D341Med (cell line): ENCODE results near the gene GGT6.

Experiments used
- DNase-seq: peaks from one replicate; pipeline ENCODE4 v3.0.0; 2012; ENCODE audit warnings: low spot score

The GGT6 gene

GRCh38 chr17:4537451-4538235 is 22.7 kb downstream of the GGT6 start:
- DNase-seq, result no peak

- no peak for DNase-seq
These were observed 23.5 kb downstream of the GGT6 start for GRCh38 chr17:4536742-4537411.

GRCh38 chr17:4536259-4536741 is 24.1 kb downstream of the GGT6 start:
- DNase-seq, result no peak

DNA sequence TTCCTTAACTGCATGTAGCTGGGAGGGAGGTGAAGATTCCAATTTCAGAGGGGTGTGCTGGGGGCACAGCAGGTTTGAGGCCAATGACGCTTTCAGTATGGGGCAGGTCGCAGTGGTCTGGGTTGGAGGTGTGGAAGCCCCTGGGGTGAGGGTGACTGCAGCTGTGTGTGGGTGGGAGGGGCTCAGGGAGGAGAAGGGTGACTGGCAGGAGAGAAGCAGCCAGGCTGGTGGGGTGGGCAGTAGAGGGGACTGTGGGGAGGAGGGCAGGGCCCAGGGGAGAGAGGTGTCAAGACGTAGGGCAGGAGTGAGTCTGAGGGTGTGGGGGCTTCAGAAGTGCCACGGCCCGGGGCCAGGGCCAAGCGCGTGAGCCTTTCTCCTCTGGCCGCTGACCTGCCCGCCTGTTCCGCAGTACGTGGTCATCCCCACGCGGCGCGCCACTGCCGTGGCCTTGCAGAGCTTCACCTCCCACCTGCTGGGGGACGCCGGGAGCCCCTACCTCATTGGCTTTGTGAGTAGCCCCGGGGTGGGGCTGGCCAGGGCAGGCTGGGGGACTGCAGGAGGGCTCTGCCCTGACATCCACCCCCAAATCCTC is 24.6 kb downstream of the GGT6 start:
- no peak for DNase-seq

DNA sequence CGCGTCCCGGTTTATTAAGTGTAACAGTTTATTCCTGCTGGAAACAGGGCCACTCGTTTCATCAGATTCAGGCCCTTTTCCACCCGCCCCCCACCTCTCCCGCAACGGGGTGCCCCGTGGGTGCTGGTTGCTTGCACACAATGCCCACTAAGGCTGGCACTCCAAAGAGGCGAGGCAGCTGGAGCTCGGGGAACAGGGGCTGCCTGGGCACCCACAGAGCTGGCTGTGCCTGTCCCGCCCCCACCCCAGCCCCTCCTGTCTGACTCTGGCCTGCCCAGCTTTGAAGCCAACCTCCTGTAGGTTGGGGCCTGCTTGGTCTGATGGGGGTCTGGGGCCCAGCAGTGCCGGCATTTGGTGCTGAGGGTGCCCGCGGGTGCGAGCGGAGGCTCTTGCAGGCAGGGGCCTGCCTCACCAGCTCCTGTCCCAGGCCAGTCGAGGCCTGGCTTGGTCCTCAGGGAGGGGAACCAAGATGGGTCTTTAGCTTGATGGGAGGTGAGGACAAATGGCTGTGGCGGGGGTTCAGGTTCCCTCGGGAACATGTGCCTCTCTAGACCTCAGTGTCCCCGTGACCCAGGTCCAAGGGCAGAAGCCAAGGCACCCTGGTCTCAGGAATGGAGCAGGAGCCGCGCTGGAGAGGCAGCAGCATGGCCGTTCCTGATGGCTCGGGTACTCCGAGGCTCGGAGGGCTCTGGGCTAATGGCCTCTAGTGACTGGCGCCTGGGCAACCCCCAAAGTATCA is 25.3 kb downstream of the GGT6 start:
- DNase-seq, result no peak

GRCh38 chr17:4534515-4534914 is 25.9 kb downstream of the GGT6 start:
- DNase-seq, result no peak

GRCh38 chr17:4533523-4534504 is 26.6 kb downstream of the GGT6 start:
- no peak for DNase-seq

- DNase-seq, result no peak
These were observed 27.4 kb downstream of the GGT6 start for GRCh38 chr17:4532860-4533522.

GRCh38 chr17:4531988-4532736 is 28.2 kb downstream of the GGT6 start:
- DNase-seq, result no peak

GRCh38 chr17:4530799-4531730 is 29.3 kb downstream of the GGT6 start:
- no peak for DNase-seq

DNA sequence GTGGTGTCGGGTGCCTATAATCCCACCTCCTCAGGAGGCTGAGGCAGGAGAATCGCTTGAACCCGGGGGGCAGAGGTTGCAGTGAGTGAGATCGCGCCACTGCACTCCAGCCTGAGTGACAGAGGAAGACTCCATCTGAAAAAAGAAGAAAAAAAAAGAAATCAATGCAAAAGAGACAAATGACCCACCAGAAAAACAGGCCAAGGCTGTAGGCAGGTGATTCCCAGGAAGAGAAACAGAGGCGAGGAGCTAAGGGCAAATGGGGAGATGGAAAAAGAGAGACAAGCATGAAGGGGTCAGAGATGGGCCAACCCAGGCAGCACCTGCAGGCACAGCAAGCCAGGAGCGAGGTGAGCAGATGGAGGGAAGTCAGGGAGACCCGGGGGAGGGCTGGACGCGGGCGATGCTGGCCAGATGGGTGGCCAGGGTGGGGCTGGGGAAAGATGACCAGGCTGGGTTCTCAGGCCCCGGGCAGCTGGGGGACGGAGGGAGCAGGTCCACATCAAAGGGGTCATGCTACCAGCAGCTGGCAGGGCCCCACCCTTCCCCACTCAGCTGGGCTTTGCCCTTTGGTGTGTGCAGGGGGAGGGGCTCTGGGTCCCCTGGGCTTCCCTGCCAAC is 30.7 kb downstream of the GGT6 start:
- DNase-seq, result no peak

DNA sequence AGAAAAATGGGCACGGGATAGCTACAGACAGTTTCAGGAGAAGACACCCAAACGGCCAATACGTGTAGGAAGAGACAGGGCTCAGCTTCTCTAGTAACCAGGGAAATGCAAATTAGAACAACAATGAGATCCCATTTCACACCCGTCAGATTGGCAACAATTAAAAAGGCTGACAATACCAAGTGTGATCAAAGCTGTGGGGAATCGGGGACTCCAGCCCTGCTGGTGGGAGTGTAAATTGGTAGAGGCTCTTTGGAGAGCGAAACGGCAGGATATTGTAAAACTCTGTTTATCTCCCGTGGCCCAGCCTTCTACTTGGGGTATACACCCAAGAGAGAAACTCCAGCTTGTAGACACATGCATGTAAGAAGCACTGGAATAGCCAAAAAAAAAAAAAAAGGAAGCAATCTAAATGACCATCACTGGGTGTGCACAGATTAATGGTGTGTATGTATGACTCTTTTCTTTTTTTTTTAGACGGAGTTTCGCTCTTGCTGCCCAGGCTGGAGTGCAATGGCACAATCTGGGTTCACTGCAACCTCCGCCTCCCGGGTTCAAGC is 32.7 kb downstream of the GGT6 start:
- DNase-seq, result no peak

- no peak for DNase-seq
These were observed 33.2 kb downstream of the GGT6 start for GRCh38 chr17:4527134-4527533.

DNA sequence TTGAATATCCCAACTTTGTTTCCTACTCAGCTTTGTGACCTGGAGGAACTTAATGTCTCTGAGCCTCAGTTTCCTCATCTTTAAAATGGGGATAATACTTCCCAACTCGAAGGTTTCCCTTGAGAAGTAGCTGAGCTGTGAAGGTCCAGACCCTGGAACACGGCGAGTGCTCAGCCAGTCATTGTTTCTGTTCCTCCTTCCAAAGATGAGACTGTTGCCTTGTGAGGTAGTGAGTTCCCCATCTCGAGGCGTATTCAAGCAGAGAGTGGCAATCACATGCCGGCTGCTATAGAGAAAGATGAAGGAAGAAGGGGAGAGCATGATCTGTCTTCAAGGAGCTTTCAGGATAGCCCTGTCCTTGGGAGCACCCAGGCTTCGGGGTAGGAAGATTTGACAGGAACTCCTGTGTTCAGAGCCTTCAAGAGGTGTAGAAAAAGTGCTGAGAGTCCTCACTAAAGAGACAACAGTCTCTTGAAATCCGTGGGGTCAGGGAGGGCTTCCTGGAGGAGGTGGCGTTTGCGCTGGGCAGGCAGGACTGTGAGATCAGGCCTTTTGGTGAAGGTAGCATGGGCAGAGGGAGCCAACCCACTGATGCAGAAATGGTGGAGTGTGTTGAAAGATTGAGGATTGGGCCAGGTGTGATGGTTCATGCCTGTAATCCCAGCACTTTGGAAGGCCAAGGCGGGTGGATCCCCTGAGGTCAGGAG is 34.5 kb downstream of the GGT6 start:
- DNase-seq, result no peak

DNA sequence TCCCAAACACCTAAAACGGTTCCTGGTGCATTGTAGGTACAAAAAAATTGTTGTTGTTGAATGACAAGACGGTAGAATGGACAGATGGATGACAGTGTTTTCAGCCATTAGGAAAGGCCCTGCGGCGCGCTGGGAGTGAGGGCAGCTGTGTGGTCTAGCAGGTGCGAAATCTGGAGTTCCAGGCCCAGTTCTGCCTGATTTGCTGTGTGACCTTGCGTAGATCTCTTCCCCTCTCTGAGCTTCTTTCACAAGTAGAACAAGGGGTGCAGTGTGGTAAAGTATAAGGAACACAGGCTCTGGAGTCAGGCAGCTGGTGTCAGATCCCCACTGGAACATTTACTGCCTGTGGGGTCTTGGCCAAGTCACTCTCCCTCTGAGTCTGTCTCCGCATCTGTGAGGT is 36.4 kb downstream of the GGT6 start:
- DNase-seq, result no peak

- no peak for DNase-seq
These were observed 37.7 kb downstream of the GGT6 start for GRCh38 chr17:4522661-4523060.

GRCh38 chr17:4520894-4521600 is 39.3 kb downstream of the GGT6 start:
- no peak for DNase-seq
